WTC11 (cell line): ENCODE data around the gene OR6J1. TPM values are rescaled to one million over a fixed set of nuclear protein-coding genes. Genes with fewer than 3 reads are reported as not detected.

Experiments used
- ATAC-seq: fragments of 200-7000 bp; cut with Tn5 transposase; 2 replicates; pipeline ENCODE4 v1.10.0; 2021; ENCODE audit warnings: mild to moderate bottlenecking, moderate library complexity
- CTCF ChIA-PET: fragments of 300-600 bp; sonication (Branson Sonifier 250); formaldehyde crosslinking; loops from one replicate; lab custom pipeline; 2021; ENCODE audit warnings: antibody characterized with exemption; lab: Charles Lee
- POLR2A ChIA-PET: fragments of 350-600 bp; sonication (Branson Sonifier 250); formaldehyde crosslinking; loops from one replicate; lab custom pipeline; 2021; ENCODE audit warnings: antibody characterized with exemption; lab: Charles Lee
- DNase-seq: peaks from one replicate; pipeline ENCODE4 v3.0.0; 2021; ENCODE audit warnings: low spot score
- H3K27ac Mint-ChIP-seq: 2 replicates; pipeline ENCODE4 v1.8.0; 2021; ENCODE audit warnings: mixed read lengths
- H3K27me3 Mint-ChIP-seq: 2 replicates; pipeline ENCODE4 v1.8.0; 2021; ENCODE audit warnings: low read depth, mild to moderate bottlenecking, moderate library complexity, mixed read lengths
- H3K36me3 Mint-ChIP-seq: 2 replicates; pipeline ENCODE4 v1.8.0; 2021; ENCODE audit warnings: mixed read lengths
- H3K4me1 Mint-ChIP-seq: 2 replicates; pipeline ENCODE4 v1.8.0; 2022; ENCODE audit warnings: mixed read lengths
- H3K4me3 Mint-ChIP-seq: 2 replicates; pipeline ENCODE4 v1.8.0; 2021; ENCODE audit warnings: mild to moderate bottlenecking, moderate library complexity, mixed read lengths
- H3K9me3 Mint-ChIP-seq: 2 replicates; pipeline ENCODE4 v1.8.0; 2021; ENCODE audit warnings: mixed read lengths
- AFF4 ChIP-seq: sonication (generic); formaldehyde crosslinking; IDR thresholded peaks from 2 replicates; pipeline ENCODE4 v1.8.1; 2023; ENCODE audit warnings: mild to moderate bottlenecking, missing genetic modification reagents, borderline replicate concordance
- AR ChIP-seq: fragments of 250-450 bp; sonication (Bioruptor Pico); IDR thresholded peaks from 2 replicates; pipeline ENCODE4 v1.9.0; 2021; ENCODE audit warnings: mild to moderate bottlenecking
- CREB1 ChIP-seq: sonication (generic); formaldehyde crosslinking; IDR thresholded peaks from 2 replicates; pipeline ENCODE4 v1.8.0; 2023; ENCODE audit warnings: mild to moderate bottlenecking, missing genetic modification reagents
- CREM ChIP-seq: sonication (generic); formaldehyde crosslinking; IDR thresholded peaks from 2 replicates; pipeline ENCODE4 v1.8.1; 2022; ENCODE audit warnings: mild to moderate bottlenecking, missing genetic modification reagents, moderate library complexity
- EMX1 ChIP-seq: fragments of 250-450 bp; sonication (Bioruptor Pico); IDR thresholded peaks from 2 replicates; pipeline ENCODE4 v1.8.0; 2021; ENCODE audit warnings: mild to moderate bottlenecking
- GRHL2 ChIP-seq: fragments of 250-450 bp; sonication (Bioruptor Pico); IDR thresholded peaks from 2 replicates; pipeline ENCODE4 v1.8.0; 2022; ENCODE audit warnings: mild to moderate bottlenecking, moderate library complexity; ENCODE audit not compliant: insufficient replicate concordance, severe bottlenecking
- GTF2I ChIP-seq: fragments of 250-450 bp; sonication (Bioruptor Pico); conservative IDR thresholded peaks from 2 replicates; pipeline ENCODE4 v1.4.0; 2021; ENCODE audit warnings: mild to moderate bottlenecking
- JUN ChIP-seq: sonication (generic); formaldehyde crosslinking; IDR thresholded peaks from 2 replicates; pipeline ENCODE4 v1.8.0; 2023; ENCODE audit warnings: mild to moderate bottlenecking, missing genetic modification reagents
- KAT7 ChIP-seq: sonication (generic); formaldehyde crosslinking; IDR thresholded peaks from 2 replicates; pipeline ENCODE4 v1.8.1; 2023; ENCODE audit warnings: missing genetic modification reagents, mild to moderate bottlenecking, borderline replicate concordance
- NFATC4 ChIP-seq: fragments of 250-450 bp; sonication (Bioruptor Pico); IDR thresholded peaks from 2 replicates; pipeline ENCODE4 v1.9.0; 2021; ENCODE audit warnings: mild to moderate bottlenecking
- NFYB ChIP-seq: sonication (generic); formaldehyde crosslinking; conservative IDR thresholded peaks from 2 replicates; pipeline ENCODE4 v1.8.0; 2022; ENCODE audit warnings: low read depth, missing genetic modification reagents
- NR3C1 ChIP-seq: sonication (generic); formaldehyde crosslinking; conservative IDR thresholded peaks from 2 replicates; pipeline ENCODE4 v1.8.1; 2023; ENCODE audit warnings: low read depth, mild to moderate bottlenecking, missing genetic modification reagents
- SMAD3 ChIP-seq: sonication (generic); formaldehyde crosslinking; IDR thresholded peaks from 2 replicates; pipeline ENCODE4 v1.8.0; 2022; ENCODE audit warnings: missing genetic modification reagents, mild to moderate bottlenecking, borderline replicate concordance
- SMAD4 ChIP-seq: sonication (generic); formaldehyde crosslinking; IDR thresholded peaks from 2 replicates; pipeline ENCODE4 v1.8.0; 2022; ENCODE audit warnings: mild to moderate bottlenecking, missing genetic modification reagents
- SOX15 ChIP-seq: fragments of 250-450 bp; sonication (Bioruptor Pico); IDR thresholded peaks from 2 replicates; pipeline ENCODE4 v1.9.0; 2021; ENCODE audit warnings: mild to moderate bottlenecking
- TEAD4 ChIP-seq: sonication (generic); formaldehyde crosslinking; IDR thresholded peaks from 2 replicates; pipeline ENCODE4 v1.8.0; 2022; ENCODE audit warnings: mild to moderate bottlenecking, missing genetic modification reagents
- ZBTB21 ChIP-seq: sonication (generic); formaldehyde crosslinking; IDR thresholded peaks from 2 replicates; pipeline ENCODE4 v1.8.1; 2023; ENCODE audit warnings: mild to moderate bottlenecking, missing genetic modification reagents, borderline replicate concordance
- ZNF121 ChIP-seq: sonication (generic); formaldehyde crosslinking; IDR thresholded peaks from 2 replicates; pipeline ENCODE4 v1.8.0; 2023; ENCODE audit warnings: missing genetic modification reagents
- ZNF232 ChIP-seq: sonication (generic); formaldehyde crosslinking; IDR thresholded peaks from 2 replicates; pipeline ENCODE4 v1.8.0; 2022; ENCODE audit warnings: mild to moderate bottlenecking, missing genetic modification reagents
- ZNF317 ChIP-seq: sonication (generic); formaldehyde crosslinking; IDR thresholded peaks from 2 replicates; pipeline ENCODE4 v1.8.1; 2023; ENCODE audit warnings: low read depth, mild to moderate bottlenecking, moderate library complexity, missing genetic modification reagents, borderline replicate concordance
- ZNF671 ChIP-seq: fragments of 250-450 bp; sonication (Bioruptor Pico); IDR thresholded peaks from 2 replicates; pipeline ENCODE4 v1.8.0; 2021; ENCODE audit warnings: mild to moderate bottlenecking
- total RNA-seq: library from RNA; stranded (reverse); gene quantifications from 3 replicates; pipeline ENCODE4 v1.2.3, GENCODE V29; 2021
- TF ChIP-seq, protein P1 (sequence below): sonication (generic); formaldehyde crosslinking; IDR thresholded peaks from 2 replicates; pipeline ENCODE4 v1.8.1; 2023; ENCODE audit warnings: mild to moderate bottlenecking, missing genetic modification reagents, moderate library complexity
- TF ChIP-seq, protein P2 (sequence below): fragments of 250-450 bp; sonication (Bioruptor Pico); conservative IDR thresholded peaks from 2 replicates; pipeline ENCODE4 v1.9.0; 2021; ENCODE audit warnings: mild to moderate bottlenecking

The OR6J1 gene
- total RNA-seq, 1 experiment from 2014 or later: not detected

DNA sequence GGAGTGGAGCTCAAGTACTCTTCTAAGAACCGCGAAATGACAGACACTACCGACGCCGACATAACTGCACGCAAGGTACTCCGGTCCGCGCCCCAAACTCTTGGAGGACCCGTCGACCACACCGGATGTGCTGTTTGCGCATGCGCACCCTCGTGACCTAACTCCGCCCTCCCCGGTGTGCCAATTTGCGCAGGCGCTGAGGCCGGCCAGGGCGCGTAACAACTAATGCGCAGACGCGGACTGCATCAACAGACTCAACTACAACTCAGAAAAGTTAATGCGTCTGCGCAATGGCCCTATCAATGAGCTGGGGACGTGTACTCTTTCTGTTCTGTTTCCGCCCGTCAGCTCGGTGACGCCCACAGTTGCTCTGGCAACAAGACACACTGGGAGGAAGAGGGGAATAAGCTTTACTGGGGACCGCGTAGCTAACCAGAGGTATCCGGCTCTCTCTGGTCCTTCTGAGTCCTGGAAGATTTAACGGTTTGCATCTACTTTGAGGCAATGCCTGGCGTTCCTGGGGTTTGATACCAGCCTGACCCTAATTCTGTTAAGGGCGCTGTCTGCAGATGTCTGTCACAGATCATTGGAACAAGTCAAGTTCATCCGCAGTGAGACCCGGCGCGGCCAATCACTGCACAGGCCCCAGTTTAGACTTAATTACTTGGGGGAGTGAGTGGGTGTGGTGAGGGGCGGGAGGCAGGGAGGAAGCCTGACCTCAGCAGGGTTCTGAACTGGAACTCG, 54.9 kb downstream of the OR6J1 start, which contains the start of gene DAD1 (continued):
- TF ChIP-seq ZNF671 (CRISPR knock-in tag) (no peak), GRHL2 (CRISPR knock-in tag) (no peak), AFF4 (CRISPR knock-in tag) (no peak), ZBTB21 (no peak), CREM (CRISPR knock-in tag) (0 out of 2 replicates have a peak, but pooled peaks have one; percentile 73), TEAD4 (no peak)
- TF ChIP-seq, protein P1, sequence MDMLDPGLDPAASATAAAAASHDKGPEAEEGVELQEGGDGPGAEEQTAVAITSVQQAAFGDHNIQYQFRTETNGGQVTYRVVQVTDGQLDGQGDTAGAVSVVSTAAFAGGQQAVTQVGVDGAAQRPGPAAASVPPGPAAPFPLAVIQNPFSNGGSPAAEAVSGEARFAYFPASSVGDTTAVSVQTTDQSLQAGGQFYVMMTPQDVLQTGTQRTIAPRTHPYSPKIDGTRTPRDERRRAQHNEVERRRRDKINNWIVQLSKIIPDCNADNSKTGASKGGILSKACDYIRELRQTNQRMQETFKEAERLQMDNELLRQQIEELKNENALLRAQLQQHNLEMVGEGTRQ (CRISPR knock-in tag): peak; percentile 87
- TF ChIP-seq, protein P2, sequence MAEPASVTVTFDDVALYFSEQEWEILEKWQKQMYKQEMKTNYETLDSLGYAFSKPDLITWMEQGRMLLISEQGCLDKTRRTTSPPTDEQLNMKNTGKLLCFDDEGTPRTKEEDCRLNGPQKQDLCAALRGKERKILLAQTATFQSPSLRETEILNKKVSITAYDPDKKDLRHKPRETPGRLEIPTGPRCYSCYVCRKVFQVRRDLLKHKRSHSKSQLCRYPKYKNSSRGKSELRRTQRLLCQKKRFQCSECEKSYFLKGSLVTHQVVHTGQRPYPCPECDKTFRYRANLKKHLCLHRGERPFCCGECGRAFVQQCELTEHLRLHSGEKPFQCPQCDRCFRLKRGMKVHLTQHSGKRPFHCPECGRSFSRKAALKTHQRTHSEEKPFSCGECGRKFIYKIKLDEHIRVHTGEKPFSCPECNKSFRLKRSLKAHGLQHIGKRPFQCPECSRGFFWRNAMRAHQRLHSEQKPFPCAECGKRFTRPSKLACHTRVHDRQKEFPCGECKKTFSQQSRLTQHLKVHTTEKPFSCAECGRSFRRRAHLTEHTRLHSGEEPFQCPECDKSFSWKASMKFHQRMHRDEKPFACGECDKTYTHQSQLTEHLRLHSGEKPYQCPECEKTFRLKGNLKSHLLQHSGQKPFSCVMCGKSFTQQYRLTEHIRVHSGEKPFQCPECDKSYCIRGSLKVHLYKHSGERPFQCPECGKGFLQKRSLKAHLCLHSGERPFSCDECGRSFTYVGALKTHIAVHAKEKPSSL (CRISPR knock-in tag): no peak

GRCh38 chr14:22588526-22589095, 55.5 kb downstream of the OR6J1 start:
- ATAC-seq (no peak), DNase-seq (no peak)
- ChIA-PET POLR2A (interaction anchor here (0.5 to 2.2 kb wide), 8 partner anchors 10 to 178 kb away, joined by 3 to 28 read pairs (median 4); partner anchors contain the start of genes ABHD4 and OXA1L), CTCF (interaction anchor here (0.5 to 4.2 kb wide), 19 partner anchors 11 to 438 kb away, joined by 3 to 112 read pairs (median 4); partner anchors contain the start of genes ABHD4, OXA1L and REM2)
- Mint-ChIP-seq H3K9me3 (no peaks in the 10 kb centered on the region), H3K27me3 (peaks cover 3% of the 10 kb centered on the region; the same call in 1 of the 2 replicates), H3K4me1 (peaks cover 42% of the 10 kb centered on the region), H3K27ac (peak overlapping the region; percentile 99), H3K36me3 (no peaks in the 10 kb centered on the region), H3K4me3 (peak overlapping the region; percentile 98)
- no peak for TF ChIP-seq EMX1 (CRISPR knock-in tag)
- no peak for TF ChIP-seq NFYB (CRISPR knock-in tag)
- TF ChIP-seq, protein P1 (CRISPR knock-in tag): no peak
- no peak for TF ChIP-seq ZNF317 (CRISPR knock-in tag)
- no peak for TF ChIP-seq SOX15 (CRISPR knock-in tag)
- TF ChIP-seq KAT7 (CRISPR knock-in tag): no peak
- TF ChIP-seq NR3C1 (CRISPR knock-in tag): no peak
- no peak for TF ChIP-seq ZNF671 (CRISPR knock-in tag)
- no peak for TF ChIP-seq NFATC4
- TF ChIP-seq AR: no peak
- no peak for TF ChIP-seq SMAD4 (CRISPR knock-in tag)
- TF ChIP-seq ZNF121 (CRISPR knock-in tag): no peak
- no peak for TF ChIP-seq ZNF232 (CRISPR knock-in tag)
- TF ChIP-seq SMAD3: no peak
- no peak for TF ChIP-seq JUN (CRISPR knock-in tag)
- no peak for TF ChIP-seq CREB1 (CRISPR knock-in tag)
- TF ChIP-seq GTF2I: no peak
